Loucy (cell line): ENCODE measurements around the gene CLDND2.

ENCODE experiments used
- H2AFZ ChIP-seq: fragments of 200-600 bp; sonication (generic); 2 replicates; pipeline ENCODE4 v1.6.0; 2016; ENCODE audit warnings: antibody characterized with exemption, mild to moderate bottlenecking, low read length, moderate library complexity
- H3F3A ChIP-seq: fragments of 200-600 bp; 2 replicates; pipeline ENCODE4 v1.6.0; 2016; ENCODE audit warnings: antibody characterized with exemption, low read depth, mild to moderate bottlenecking
- H3K27me3 ChIP-seq: fragments of 200-600 bp; sonication (generic); 2 replicates; pipeline ENCODE4 v1.6.1; 2014; ENCODE audit warnings: low read length, mild to moderate bottlenecking; ENCODE audit not compliant: insufficient read depth, poor library complexity, severe bottlenecking
- H3K36me3 ChIP-seq: fragments of 200-600 bp; sonication (generic); 2 replicates; pipeline ENCODE4 v1.6.1; 2016; ENCODE audit warnings: low read length; ENCODE audit not compliant: insufficient read depth
- H3K4me1 ChIP-seq: fragments of 200-600 bp; sonication (generic); 2 replicates; pipeline ENCODE4 v1.5.1; 2014; ENCODE audit warnings: low read length, mild to moderate bottlenecking; ENCODE audit not compliant: insufficient read depth, poor library complexity, severe bottlenecking
- H3K4me2 ChIP-seq: fragments of 200-600 bp; sonication (generic); 2 replicates; pipeline ENCODE4 v1.6.0; 2014; ENCODE audit warnings: antibody characterized with exemption, low read length, low read depth, mild to moderate bottlenecking; ENCODE audit not compliant: poor library complexity, severe bottlenecking
- H3K4me3 ChIP-seq: fragments of 200-600 bp; sonication (generic); 2 replicates; pipeline ENCODE4 v1.5.1; 2014; ENCODE audit warnings: low read length, mild to moderate bottlenecking, mixed read lengths; ENCODE audit not compliant: poor library complexity, severe bottlenecking
- H3K79me2 ChIP-seq: fragments of 200-600 bp; sonication (generic); 2 replicates; pipeline ENCODE4 v1.6.1; 2014; ENCODE audit warnings: low read length; ENCODE audit not compliant: insufficient read depth
- H3K9ac ChIP-seq: fragments of 200-600 bp; sonication (generic); 2 replicates; pipeline ENCODE4 v1.6.0; 2014; ENCODE audit warnings: mild to moderate bottlenecking, low read depth, low read length, moderate library complexity; ENCODE audit not compliant: poor library complexity, severe bottlenecking
- H3K9me2 ChIP-seq: fragments of 200-600 bp; sonication (generic); replicated peaks from 2 replicates; pipeline ENCODE4 v1.6.1; 2016; ENCODE audit warnings: low read depth, low read length, mixed read lengths
- H3K9me3 ChIP-seq: fragments of 200-600 bp; sonication (generic); 2 replicates; pipeline ENCODE4 v1.6.1; 2014; ENCODE audit warnings: mild to moderate bottlenecking, antibody characterized with exemption, low read length, low read depth; ENCODE audit not compliant: insufficient read depth
- H4K20me1 ChIP-seq: fragments of 200-600 bp; sonication (generic); 2 replicates; pipeline ENCODE4 v1.6.0; 2014; ENCODE audit warnings: antibody characterized with exemption, low read length, mild to moderate bottlenecking; ENCODE audit not compliant: insufficient read depth, poor library complexity, severe bottlenecking
- EZH2phosphoT487 ChIP-seq: fragments of 200-600 bp; IDR thresholded peaks from 2 replicates; pipeline ENCODE4 v1.6.1; 2018; ENCODE audit warnings: antibody characterized with exemption, mild to moderate bottlenecking, moderate library complexity, borderline replicate concordance
- TF ChIP-seq, protein P1 (sequence below): fragments of 200-600 bp; sonication (generic); conservative IDR thresholded peaks from 2 replicates; pipeline ENCODE4 v1.5.1; 2014; ENCODE audit warnings: mild to moderate bottlenecking, antibody characterized with exemption, low read length

CLDND2 gene

DNA sequence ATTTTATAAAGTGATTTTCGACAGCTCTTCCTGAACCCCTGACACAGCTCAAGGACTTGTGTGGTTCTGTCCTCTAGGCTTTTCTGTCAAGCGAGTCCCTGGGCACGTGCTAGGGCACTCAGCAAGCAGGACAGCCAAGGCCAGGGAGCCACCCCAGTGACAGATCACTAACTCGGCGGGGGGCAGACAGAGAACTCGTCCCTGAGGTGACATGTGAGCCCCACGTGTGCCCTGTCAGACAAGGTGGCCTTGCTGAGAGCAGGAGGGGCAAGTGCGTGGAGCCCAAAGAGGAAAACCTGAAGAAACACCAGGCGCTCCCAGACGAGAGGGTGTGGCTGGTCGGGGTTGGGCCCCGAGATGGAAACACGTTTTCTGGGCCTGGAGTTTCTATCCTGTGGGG lies 7.6 kb downstream of the CLDND2 start:
- Histone ChIP-seq H3K4me1 (peaks cover 35% of the 10 kb centered on the region), H3K4me2 (no peak overlapping the region)
- TF ChIP-seq, protein P1, sequence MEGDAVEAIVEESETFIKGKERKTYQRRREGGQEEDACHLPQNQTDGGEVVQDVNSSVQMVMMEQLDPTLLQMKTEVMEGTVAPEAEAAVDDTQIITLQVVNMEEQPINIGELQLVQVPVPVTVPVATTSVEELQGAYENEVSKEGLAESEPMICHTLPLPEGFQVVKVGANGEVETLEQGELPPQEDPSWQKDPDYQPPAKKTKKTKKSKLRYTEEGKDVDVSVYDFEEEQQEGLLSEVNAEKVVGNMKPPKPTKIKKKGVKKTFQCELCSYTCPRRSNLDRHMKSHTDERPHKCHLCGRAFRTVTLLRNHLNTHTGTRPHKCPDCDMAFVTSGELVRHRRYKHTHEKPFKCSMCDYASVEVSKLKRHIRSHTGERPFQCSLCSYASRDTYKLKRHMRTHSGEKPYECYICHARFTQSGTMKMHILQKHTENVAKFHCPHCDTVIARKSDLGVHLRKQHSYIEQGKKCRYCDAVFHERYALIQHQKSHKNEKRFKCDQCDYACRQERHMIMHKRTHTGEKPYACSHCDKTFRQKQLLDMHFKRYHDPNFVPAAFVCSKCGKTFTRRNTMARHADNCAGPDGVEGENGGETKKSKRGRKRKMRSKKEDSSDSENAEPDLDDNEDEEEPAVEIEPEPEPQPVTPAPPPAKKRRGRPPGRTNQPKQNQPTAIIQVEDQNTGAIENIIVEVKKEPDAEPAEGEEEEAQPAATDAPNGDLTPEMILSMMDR = no peak
- TF ChIP-seq EZH2phosphoT487 = no peak

DNA sequence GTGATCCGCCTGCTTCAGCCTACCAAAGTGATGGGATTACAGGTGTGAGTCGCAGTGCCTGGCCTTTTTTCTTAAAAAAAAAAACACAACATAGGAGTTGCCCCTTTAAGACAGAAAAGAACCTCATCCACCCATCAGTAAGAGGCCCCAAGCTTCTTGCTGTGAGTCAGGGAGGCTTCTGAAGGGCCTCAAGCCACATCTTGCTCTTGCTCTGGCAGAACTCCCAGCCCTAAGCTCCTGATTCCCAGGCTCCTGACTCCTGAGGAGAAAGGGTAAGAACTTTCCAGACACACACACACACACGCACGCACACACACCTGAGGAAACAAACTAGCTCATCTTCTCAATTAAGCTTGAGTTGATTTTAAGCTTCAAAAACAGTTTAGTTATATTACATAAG lies 9.5 kb downstream of the CLDND2 start:
- Histone ChIP-seq H3K9me3 (no peaks in the 10 kb centered on the region), H2AFZ (no peak overlapping the region), H3K27me3 (no peaks in the 10 kb centered on the region), H3K79me2 (peaks cover 9% of the 10 kb centered on the region; the same call in 1 of the 2 replicates), H3K4me2 (no peak overlapping the region), H3K36me3 (no peaks in the 10 kb centered on the region), H3F3A (no peaks in the 10 kb centered on the region), H3K4me1 (peaks cover 26% of the 10 kb centered on the region), H3K9me2 (no peaks in the 10 kb centered on the region), H4K20me1 (no peaks in the 10 kb centered on the region), H3K9ac (no peak overlapping the region), H3K4me3 (no peak overlapping the region)
- no peak for TF ChIP-seq EZH2phosphoT487
- TF ChIP-seq, protein P1 = no peak

More for the DNA sequence above, 7.6 kb downstream of the CLDND2 start:
- Histone ChIP-seq H3K36me3 (no peaks in the 10 kb centered on the region), H2AFZ (no peak overlapping the region), H3K9me2 (no peaks in the 10 kb centered on the region), H3K79me2 (peaks cover 23% of the 10 kb centered on the region), H3K27me3 (no peaks in the 10 kb centered on the region), H3K9ac (no peak overlapping the region), H3K9me3 (no peaks in the 10 kb centered on the region), H3F3A (no peaks in the 10 kb centered on the region), H4K20me1 (no peaks in the 10 kb centered on the region), H3K4me3 (no peak overlapping the region)

DNA sequence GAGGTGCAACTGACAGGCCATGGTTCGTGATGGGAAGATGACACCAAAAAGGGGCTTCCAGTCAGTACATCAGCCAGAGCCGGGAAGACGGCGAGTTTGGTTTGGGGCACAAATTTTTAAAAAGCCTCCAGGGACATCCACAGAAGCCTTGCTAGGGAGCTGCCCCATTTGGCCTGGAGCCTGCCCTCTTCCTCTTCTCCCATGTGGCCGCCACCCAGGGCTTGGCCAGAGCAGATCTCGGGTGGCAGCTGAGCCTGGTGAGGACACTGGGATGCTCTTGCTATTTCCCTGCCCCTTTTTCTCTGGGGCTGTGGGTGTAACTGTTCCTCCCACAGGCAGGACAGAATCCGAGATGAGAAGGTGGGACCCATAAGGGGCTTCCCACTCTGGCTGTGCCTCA lies 10.9 kb downstream of the CLDND2 start:
- TF ChIP-seq EZH2phosphoT487 = no peak
- TF ChIP-seq, protein P1 = no peak
- H3K9me2 ChIP-seq = no peaks in the 10 kb centered on the region
- 0 out of 2 replicates have a peak, but pooled peaks cover 2% of the 10 kb centered on the region for H3K79me2 ChIP-seq
- H3K27me3 ChIP-seq = no peaks in the 10 kb centered on the region
- no peaks in the 10 kb centered on the region for H3F3A ChIP-seq
- peaks cover 16% of the 10 kb centered on the region for H3K4me1 ChIP-seq
- H3K9ac ChIP-seq = no peak overlapping the region
- no peaks in the 10 kb centered on the region for H3K9me3 ChIP-seq
- no peak overlapping the region for H3K4me2 ChIP-seq
- H4K20me1 ChIP-seq = no peaks in the 10 kb centered on the region
- H3K4me3 ChIP-seq = no peak overlapping the region
- H2AFZ ChIP-seq = no peak overlapping the region
- H3K36me3 ChIP-seq = no peaks in the 10 kb centered on the region
